A673 (cell line): ENCODE results near the gene GOLGA7B. TPM values are rescaled to one million over a fixed set of nuclear protein-coding genes. Genes with fewer than 3 reads are reported as not detected.

Experiments used
- BruUV-seq: library from RNA; stranded (reverse); fragments of 400-500 nt; replicated peaks from 2 replicates; lab custom pipeline; 2021; lab: Mats Ljungman, UMichigan
- CTCF ChIA-PET: fragments of 300-600 bp; sonication (Branson Sonifier 250); formaldehyde crosslinking; loops from one replicate; lab custom pipeline; 2022; ENCODE audit warnings: antibody characterized with exemption; lab: Charles Lee
- POLR2A ChIA-PET: fragments of 300-600 bp; sonication (Branson Sonifier 250); formaldehyde crosslinking; loops from one replicate; lab custom pipeline; 2022; ENCODE audit warnings: antibody characterized with exemption; ENCODE audit not compliant: low non-redundant PET; lab: Charles Lee
- DNase-seq: peaks from one replicate; pipeline ENCODE4 v3.0.0-alpha.2; 2015; ENCODE audit warnings: low spot score
- H3K27ac ChIP-seq: fragments of 200-600 bp; sonication (generic); 2 replicates; pipeline ENCODE4 v1.5.1; 2016; ENCODE audit warnings: mixed run types, low read depth, mild to moderate bottlenecking, mixed read lengths, antibody characterized with exemption, low read length; ENCODE audit not compliant: poor library complexity, severe bottlenecking
- H3K27me3 ChIP-seq: fragments of 200-600 bp; sonication (generic); replicated peaks from 2 replicates; pipeline ENCODE4 v1.6.1; 2017; ENCODE audit warnings: mixed run types, low read depth, mild to moderate bottlenecking, mixed read lengths, antibody characterized with exemption, low read length; ENCODE audit not compliant: insufficient read depth, poor library complexity
- H3K36me3 ChIP-seq: fragments of 200-600 bp; sonication (generic); 2 replicates; pipeline ENCODE4 v1.6.1; 2016; ENCODE audit warnings: mixed run types, mild to moderate bottlenecking, mixed read lengths, antibody characterized with exemption, low read length; ENCODE audit not compliant: insufficient read depth, poor library complexity, severe bottlenecking
- H3K4me1 ChIP-seq: fragments of 200-600 bp; sonication (generic); 2 replicates; pipeline ENCODE4 v1.6.1; 2017; ENCODE audit warnings: mixed run types, mild to moderate bottlenecking, mixed read lengths, antibody characterized with exemption, low read length; ENCODE audit not compliant: insufficient read depth, poor library complexity, severe bottlenecking
- H3K4me3 ChIP-seq: fragments of 200-600 bp; sonication (generic); 2 replicates; pipeline ENCODE4 v1.5.1; 2016; ENCODE audit warnings: low read depth, mixed run types, mild to moderate bottlenecking, mixed read lengths, low read length; ENCODE audit not compliant: poor library complexity, severe bottlenecking
- H3K9me3 ChIP-seq: fragments of 200-600 bp; sonication (generic); 2 replicates; pipeline ENCODE4 v1.6.1; 2016; ENCODE audit warnings: mixed run types, low read depth, mild to moderate bottlenecking, mixed read lengths, antibody characterized with exemption, low read length; ENCODE audit not compliant: poor library complexity, severe bottlenecking
- CTCF ChIP-seq: fragments of 300-800, 200-600 bp; sonication (generic); conservative IDR thresholded peaks from 2 replicates; pipeline ENCODE4 v1.5.1; 2017; ENCODE audit warnings: low read depth, mild to moderate bottlenecking, antibody characterized with exemption, low read length, moderate library complexity, mixed read lengths
- EZH2 ChIP-seq: fragments of 200-600 bp; sonication (generic); IDR thresholded peaks from 2 replicates; pipeline ENCODE4 v1.6.1; 2017; ENCODE audit warnings: borderline replicate concordance, low read depth, mild to moderate bottlenecking, mixed read lengths, antibody characterized with exemption, low read length; ENCODE audit not compliant: poor library complexity, severe bottlenecking
- intact Hi-C: fragments of 100-400 bp; cut with micrococcal nuclease; formaldehyde crosslinking; loops from one replicate; pipeline ENCODE4 v1.10.0; 2022; ENCODE audit not compliant: unreplicated experiment
- total RNA-seq: library from RNA; stranded (reverse); gene quantifications from 2 replicates; pipeline ENCODE4 v1.2.3, GENCODE V29; 2021

The GOLGA7B gene
- total RNA-seq, 1 experiment from 2014 or later = 0.64 TPM

GRCh38 chr10:97875391-97875790, 25.7 kb downstream of the GOLGA7B start:
- Histone ChIP-seq H3K27ac (no peak overlapping the region), H3K36me3 (no peaks in the 10 kb centered on the region), H3K4me3 (no peak overlapping the region), H3K27me3 (no peaks in the 10 kb centered on the region), H3K9me3 (no peaks in the 10 kb centered on the region), H3K4me1 (no peaks in the 10 kb centered on the region)
- intact Hi-C loops = no loop called here
- no TSS peak for BruUV-seq
- DNase-seq = no peak
- CTCF ChIA-PET = interaction anchor here (0.6 kb wide), 1 partner anchor 597 kb away, joined by 3 read pairs; no protein-coding TSS in a partner anchor
- TF ChIP-seq EZH2 (no peak), CTCF (no peak)
- POLR2A ChIA-PET = no interaction called here

- Histone ChIP-seq H3K4me3 (no peak overlapping the region), H3K27ac (no peak overlapping the region), H3K36me3 (no peaks in the 10 kb centered on the region), H3K9me3 (no peaks in the 10 kb centered on the region), H3K27me3 (no peaks in the 10 kb centered on the region), H3K4me1 (no peaks in the 10 kb centered on the region)
- DNase-seq = no peak
- BruUV-seq = no TSS peak
- TF ChIP-seq CTCF = no peak
- no peak for TF ChIP-seq EZH2
- ChIA-PET POLR2A (no interaction called here), CTCF (interaction anchor here (0.7 kb wide), 1 partner anchor 165 kb away, joined by 12 read pairs; no protein-coding TSS in a partner anchor)
- intact Hi-C loops = no loop called here
Measured at GRCh38 chr10:97876402-97876801, 26.8 kb downstream of the GOLGA7B start.

- intact Hi-C loops = no loop called here
- DNase-seq = no peak
- POLR2A ChIA-PET = no interaction called here
- H3K27me3 ChIP-seq = no peaks in the 10 kb centered on the region
- H3K4me1 ChIP-seq = no peaks in the 10 kb centered on the region
- no peak overlapping the region for H3K27ac ChIP-seq
- no peak overlapping the region for H3K4me3 ChIP-seq
- no TSS peak for BruUV-seq
- CTCF ChIA-PET = no interaction called here
- H3K36me3 ChIP-seq = no peaks in the 10 kb centered on the region
- no peak for TF ChIP-seq CTCF
- no peak for TF ChIP-seq EZH2
- H3K9me3 ChIP-seq = no peaks in the 10 kb centered on the region
Measured at GRCh38 chr10:97879241-97879640, 29.6 kb downstream of the GOLGA7B start.
